Measurements from ENCODE around the gene MAG. TPM values are rescaled to one million over a fixed set of nuclear protein-coding genes. Genes with fewer than 3 reads are reported as not detected.

The MAG gene
- total and polyA plus RNA-seq, 2 of the 8 experiments (the other 6 are each of a cell fraction or from before 2014, with no cell fraction given) = 0.20 to 1.3 TPM

DNA sequence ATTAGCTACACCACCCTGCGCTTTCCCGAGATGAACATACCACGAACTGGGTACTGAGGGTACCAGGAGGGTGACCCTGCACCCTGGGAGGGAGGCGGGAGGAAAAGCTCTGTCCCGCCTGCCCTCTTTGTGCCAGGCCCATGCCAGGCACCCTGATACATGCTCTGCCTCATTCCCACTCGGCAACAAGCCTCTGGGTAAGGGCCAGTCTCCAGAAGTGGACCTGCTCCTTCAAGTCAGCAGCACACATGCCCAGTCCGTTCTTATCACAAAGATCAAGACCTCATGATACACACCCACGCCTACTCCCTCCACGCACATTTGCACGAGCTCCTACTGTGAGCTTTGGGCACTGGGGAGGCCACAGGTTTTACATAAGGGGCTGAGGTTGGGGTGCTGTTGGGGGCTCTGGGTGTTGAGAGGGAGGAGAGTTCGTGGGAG lies 53.7 kb downstream of the MAG start:
- no peak overlapping the region for H2AK5ac ChIP-seq (ENCODE audit: low read depth, low read length)
- H3K23ac ChIP-seq (ENCODE audit: insufficient read length) = no peak overlapping the region
- no peak overlapping the region for H3K4me3 ChIP-seq (ENCODE audit: extremely low read depth in 1 of 4, insufficient read depth in 2 of 4, low read depth in 3 of 4, low read length in 4 of 4)
- H2BK15ac ChIP-seq (ENCODE audit: low read length) = no peak overlapping the region
- ChIA-PET CTCF (ENCODE audit: partially characterized antibody) (interaction anchor here (1.0 to 2.0 kb wide), 4 partner anchors 10 to 165 kb away, joined by 3 to 5 read pairs (median 4); no protein-coding TSS in a partner anchor), POLR2A (ENCODE audit: partially characterized antibody) (interaction anchor here (1.4 kb wide), 1 partner anchor 79 kb away, joined by 3 read pairs; no protein-coding TSS in a partner anchor)
- H2BK120ac ChIP-seq (replicated peaks; ENCODE audit: low read depth, low read length) = no peak overlapping the region
- H3K36me3 ChIP-seq (ENCODE audit: control insufficient read depth in 2 of 4, insufficient read depth in 4 of 4, low read length in 3 of 4) = no peaks in the 10 kb centered on the region
- no peak overlapping the region for H3K56ac ChIP-seq (replicated peaks; ENCODE audit: insufficient read length, low read depth, low read length)
- H3K27ac ChIP-seq (ENCODE audit: low read depth, low read length) = no peak overlapping the region
- no peaks in the 10 kb centered on the region for H4K20me1 ChIP-seq (replicated peaks in 1 of 2; ENCODE audit: control insufficient read depth in 1 of 2, insufficient read depth in 2 of 2, low read length in 2 of 2)
- no peaks in the 10 kb centered on the region for H3K27me3 ChIP-seq (replicated peaks in 1 of 4; ENCODE audit: control insufficient read depth in 3 of 4, extremely low read depth in 1 of 4, insufficient read depth in 3 of 4, low read length in 3 of 4)
- FAIRE-seq = no peak
- no peaks in the 10 kb centered on the region for H3K79me2 ChIP-seq (ENCODE audit: control insufficient read depth in 1 of 2, insufficient read depth in 2 of 2, low read length in 2 of 2)
- no peak overlapping the region for H4K91ac ChIP-seq (replicated peaks; ENCODE audit: insufficient read length, low read length)
- H2BK5ac ChIP-seq (ENCODE audit: low read depth, low read length) = no peak overlapping the region
- no peak overlapping the region for H4K5ac ChIP-seq (ENCODE audit: insufficient read length, low read depth, low read length)
- WGBS, 2 experiments (ENCODE audit: extremely low coverage in 1 of 2, insufficient coverage in 1 of 2, insufficient read length in 1 of 2, insufficient replicate concordance in 2 of 2, low coverage in 1 of 2, low lambda C conversion rate in 2 of 2, missing lambda C conversion rate in 1 of 2) = 81% methylated on average over 11 of the region's 11 CpGs; no CpG with 5 or more reads in 1 of the 2 experiments
- no peaks in the 10 kb centered on the region for H3K79me1 ChIP-seq (ENCODE audit: low read depth, low read length)
- H3K14ac ChIP-seq (ENCODE audit: insufficient read length) = no peak overlapping the region
- H2BK12ac ChIP-seq (ENCODE audit: low read depth, low read length) = no peak overlapping the region
- H3K9ac ChIP-seq (replicated peaks in 1 of 4; ENCODE audit: extremely low read depth in 1 of 4, low read depth in 3 of 4, low read length in 3 of 4) = no peak overlapping the region
- no peaks in the 10 kb centered on the region for H3K9me3 ChIP-seq (ENCODE audit: insufficient read depth in 2 of 2, low read depth in 1 of 2, low read length in 1 of 2)
- peak in 1 of 2 experiments; percentile 24 for DNase-seq (ENCODE audit: low read depth in 1 of 2, low spot score in 2 of 2)
- H3K4me2 ChIP-seq (ENCODE audit: insufficient read depth in 1 of 2, low read depth in 2 of 2, low read length in 2 of 2) = no peak overlapping the region
- H2AFZ ChIP-seq (ENCODE audit: low read length) = no peak overlapping the region
- no peak overlapping the region; the same call in 1 of the 2 replicates for H4K8ac ChIP-seq (ENCODE audit: extremely low read depth, insufficient read depth, low read length)
- no peaks in the 10 kb centered on the region; the same call in 1 of the 2 replicates for H3K23me2 ChIP-seq (ENCODE audit: low read depth, low read length)
- no peak overlapping the region for H2BK20ac ChIP-seq (ENCODE audit: low read length)
- peaks cover 0 to 2% (median 0%) of the 10 kb centered on the region in 4 experiments; a peak in 1 of 7 replicates for H3K4me1 ChIP-seq (replicated peaks in 1 of 4; ENCODE audit: control insufficient read depth in 3 of 4, insufficient read depth in 4 of 4, low read length in 3 of 4)
- no peak overlapping the region for H3K18ac ChIP-seq (ENCODE audit: extremely low read depth, low read length)
- no peak overlapping the region for H3K4ac ChIP-seq (replicated peaks; ENCODE audit: insufficient read length, low read depth, low read length)
- TF ChIP-seq GABPA (IDR thresholded peaks at IDR 0.05; ENCODE audit: borderline replicate concordance, insufficient read depth, low read length) = no peak

All from H1 (cell line).